ENCODE measurements around the gene INTS3.

INTS3 gene

GRCh38 chr1:153746174-153746573 is 18.3 kb downstream of the INTS3 start:
- no peak for DNase-seq (ENCODE audit: low spot score)
- ChIA-PET POLR2A (ENCODE audit: low non-redundant PET) (interaction anchor here (0.7 kb wide), 2 partner anchors 17 to 18 kb away, joined by 3 to 4 read pairs; no protein-coding TSS in a partner anchor), CTCF (interaction anchor here (0.6 kb wide), 1 partner anchor 97 kb away, joined by 5 read pairs; no protein-coding TSS in a partner anchor)
- no peak for TF ChIP-seq CTCF (conservative IDR thresholded peaks at IDR 0.05; ENCODE audit: low read depth)
- no peak overlapping the region for H3K27ac ChIP-seq

- POLR2A ChIA-PET (ENCODE audit: low non-redundant PET), result no interaction called here
- CTCF ChIA-PET, result interaction anchor here (0.6 to 2.9 kb wide), 5 partner anchors 12 to 1774 kb away, joined by 3 to 11 read pairs (median 3); partner anchors contain the start of genes NPR1 and RAB13
- no peak for TF ChIP-seq CTCF (conservative IDR thresholded peaks at IDR 0.05; ENCODE audit: low read depth)
- no peak for DNase-seq (ENCODE audit: low spot score)
- H3K27ac ChIP-seq, result no peak overlapping the region
Observed at GRCh38 chr1:153748903-153749302, 21.1 kb downstream of the INTS3 start.

GRCh38 chr1:153749408-153750005 is 21.7 kb downstream of the INTS3 start:
- TF ChIP-seq CTCF (conservative IDR thresholded peaks at IDR 0.05; ENCODE audit: low read depth), result peak; percentile 95
- POLR2A ChIA-PET (ENCODE audit: low non-redundant PET), result no interaction called here
- H3K27ac ChIP-seq, result no peak overlapping the region
- DNase-seq (ENCODE audit: low spot score), result peak; percentile 87
- CTCF ChIA-PET, result interaction anchor here (0.6 to 2.9 kb wide), 3 partner anchors 18 to 237 kb away, joined by 3 to 11 read pairs (median 3); partner anchors contain the start of genes NPR1 and RAB13

GRCh38 chr1:153750026-153750995 is 22.5 kb downstream of the INTS3 start:
- ChIA-PET CTCF (interaction anchor here (0.7 to 2.9 kb wide), 3 partner anchors 18 to 73 kb away, joined by 3 to 11 read pairs (median 5); partner anchors contain the start of gene NPR1), POLR2A (ENCODE audit: low non-redundant PET) (no interaction called here)
- no peak for TF ChIP-seq CTCF (conservative IDR thresholded peaks at IDR 0.05; ENCODE audit: low read depth)
- H3K27ac ChIP-seq, result no peak overlapping the region
- DNase-seq (ENCODE audit: low spot score), result no peak

- no peak overlapping the region for H3K27ac ChIP-seq
- ChIA-PET POLR2A (ENCODE audit: low non-redundant PET) (no interaction called here), CTCF (no interaction called here)
- no peak for TF ChIP-seq CTCF (conservative IDR thresholded peaks at IDR 0.05; ENCODE audit: low read depth)
- no peak for DNase-seq (ENCODE audit: low spot score)
Observed at GRCh38 chr1:153752072-153752471, 24.2 kb downstream of the INTS3 start.

- ChIA-PET POLR2A (ENCODE audit: low non-redundant PET) (no interaction called here), CTCF (interaction anchor here (0.6 to 1.2 kb wide), 4 partner anchors 75 to 472 kb away, joined by 4 to 5 read pairs (median 4); no protein-coding TSS in a partner anchor)
- H3K27ac ChIP-seq, result no peak overlapping the region
- no peak for TF ChIP-seq CTCF (conservative IDR thresholded peaks at IDR 0.05; ENCODE audit: low read depth)
- DNase-seq (ENCODE audit: low spot score), result no peak
Observed at GRCh38 chr1:153752571-153753195, 24.8 kb downstream of the INTS3 start.
